ENCODE results near the gene SULT1E1.

The SULT1E1 gene

GRCh38 chr4:69860521-69861298, 765 bp upstream of the SULT1E1 start:
- Histone ChIP-seq H3K36me3 (replicated peaks; ENCODE audit: insufficient read depth, low read length) (no peaks in the 10 kb centered on the region), H3K4me2 (ENCODE audit: low read depth, low read length) (no peak overlapping the region), H4K20me1 (ENCODE audit: insufficient read depth, low read length) (no peaks in the 10 kb centered on the region), H2AFZ (ENCODE audit: low read length) (no peak overlapping the region), H3K9me3 (replicated peaks; ENCODE audit: insufficient read depth, low read length) (no peaks in the 10 kb centered on the region), H3K4me1 (ENCODE audit: low read length) (0 out of 2 replicates have a peak, but pooled peaks cover 4% of the 10 kb centered on the region), H3K9ac (ENCODE audit: low read length) (no peak overlapping the region), H3K79me2 (ENCODE audit: low read length) (no peaks in the 10 kb centered on the region), H3F3A (ENCODE audit: insufficient read depth, low read length) (no peaks in the 10 kb centered on the region), H3K27ac (ENCODE audit: low read length) (no peak overlapping the region), H3K4me3 (ENCODE audit: low read length) (no peak overlapping the region), H3K9me2 (replicated peaks; ENCODE audit: insufficient read depth, low read length) (no peaks in the 10 kb centered on the region), H3K27me3 (replicated peaks; ENCODE audit: insufficient read depth, low read length) (no peaks in the 10 kb centered on the region)
- no peak for TF ChIP-seq CTCF (IDR thresholded peaks at IDR 0.05; ENCODE audit: low read length)
- TF ChIP-seq EZH2phosphoT487 (IDR thresholded peaks at IDR 0.05; ENCODE audit: low read length): no peak
- no peak for TF ChIP-seq EZH2 (optimal IDR thresholded peaks at IDR 0.05; ENCODE audit: low read depth, low read length)
- no peak for DNase-seq

- H3K36me3 ChIP-seq (replicated peaks; ENCODE audit: insufficient read depth, low read length): no peaks in the 10 kb centered on the region
- no peak overlapping the region for H3K9ac ChIP-seq (ENCODE audit: low read length)
- no peaks in the 10 kb centered on the region for H3K79me2 ChIP-seq (ENCODE audit: low read length)
- no peaks in the 10 kb centered on the region for H3K9me3 ChIP-seq (replicated peaks; ENCODE audit: insufficient read depth, low read length)
- H3K27me3 ChIP-seq (replicated peaks; ENCODE audit: insufficient read depth, low read length): no peaks in the 10 kb centered on the region
- no peak overlapping the region for H3K4me2 ChIP-seq (ENCODE audit: low read depth, low read length)
- H3K4me1 ChIP-seq (ENCODE audit: low read length): 0 out of 2 replicates have a peak, but pooled peaks cover 4% of the 10 kb centered on the region
- no peaks in the 10 kb centered on the region for H4K20me1 ChIP-seq (ENCODE audit: insufficient read depth, low read length)
- no peak overlapping the region for H3K27ac ChIP-seq (ENCODE audit: low read length)
- no peak for DNase-seq
- no peak overlapping the region for H2AFZ ChIP-seq (ENCODE audit: low read length)
- H3K9me2 ChIP-seq (replicated peaks; ENCODE audit: insufficient read depth, low read length): no peaks in the 10 kb centered on the region
- TF ChIP-seq EZH2phosphoT487 (IDR thresholded peaks at IDR 0.05; ENCODE audit: low read length): no peak
- no peak for TF ChIP-seq EZH2 (optimal IDR thresholded peaks at IDR 0.05; ENCODE audit: low read depth, low read length)
- TF ChIP-seq CTCF (IDR thresholded peaks at IDR 0.05; ENCODE audit: low read length): no peak
- H3K4me3 ChIP-seq (ENCODE audit: low read length): no peak overlapping the region
- H3F3A ChIP-seq (ENCODE audit: insufficient read depth, low read length): no peaks in the 10 kb centered on the region
Measured at GRCh38 chr4:69859140-69859685, 732 bp downstream of the SULT1E1 start.

GRCh38 chr4:69858690-69859089, 1.3 kb downstream of the SULT1E1 start:
- no peaks in the 10 kb centered on the region for H3K79me2 ChIP-seq (ENCODE audit: low read length)
- no peak for DNase-seq
- no peak overlapping the region for H2AFZ ChIP-seq (ENCODE audit: low read length)
- H3K9me2 ChIP-seq (replicated peaks; ENCODE audit: insufficient read depth, low read length): no peaks in the 10 kb centered on the region
- H3K27me3 ChIP-seq (replicated peaks; ENCODE audit: insufficient read depth, low read length): no peaks in the 10 kb centered on the region
- no peak overlapping the region for H3K4me2 ChIP-seq (ENCODE audit: low read depth, low read length)
- no peak overlapping the region for H3K4me3 ChIP-seq (ENCODE audit: low read length)
- no peak overlapping the region for H3K9ac ChIP-seq (ENCODE audit: low read length)
- TF ChIP-seq EZH2phosphoT487 (IDR thresholded peaks at IDR 0.05; ENCODE audit: low read length): no peak
- no peak for TF ChIP-seq CTCF (IDR thresholded peaks at IDR 0.05; ENCODE audit: low read length)
- no peak for TF ChIP-seq EZH2 (optimal IDR thresholded peaks at IDR 0.05; ENCODE audit: low read depth, low read length)
- H4K20me1 ChIP-seq (ENCODE audit: insufficient read depth, low read length): no peaks in the 10 kb centered on the region
- H3K27ac ChIP-seq (ENCODE audit: low read length): no peak overlapping the region
- H3F3A ChIP-seq (ENCODE audit: insufficient read depth, low read length): no peaks in the 10 kb centered on the region
- H3K9me3 ChIP-seq (replicated peaks; ENCODE audit: insufficient read depth, low read length): no peaks in the 10 kb centered on the region
- 0 out of 2 replicates have a peak, but pooled peaks cover 4% of the 10 kb centered on the region for H3K4me1 ChIP-seq (ENCODE audit: low read length)
- H3K36me3 ChIP-seq (replicated peaks; ENCODE audit: insufficient read depth, low read length): no peaks in the 10 kb centered on the region
